Activated CD4-positive, alpha-beta T cell treated with anti-CD3 and anti-CD28 coated beads, Interleukin-2, amount 50 U/mL, for 1 hour (primary cell): ENCODE data around the gene LPAR2.
A peak's percentile ranks its signal among the peaks of the same experiment; 100 is the strongest.

Source experiments
- DNase-seq: peaks from one replicate; pipeline ENCODE4 v3.0.0-alpha.2; 2020

The LPAR2 gene

DNA sequence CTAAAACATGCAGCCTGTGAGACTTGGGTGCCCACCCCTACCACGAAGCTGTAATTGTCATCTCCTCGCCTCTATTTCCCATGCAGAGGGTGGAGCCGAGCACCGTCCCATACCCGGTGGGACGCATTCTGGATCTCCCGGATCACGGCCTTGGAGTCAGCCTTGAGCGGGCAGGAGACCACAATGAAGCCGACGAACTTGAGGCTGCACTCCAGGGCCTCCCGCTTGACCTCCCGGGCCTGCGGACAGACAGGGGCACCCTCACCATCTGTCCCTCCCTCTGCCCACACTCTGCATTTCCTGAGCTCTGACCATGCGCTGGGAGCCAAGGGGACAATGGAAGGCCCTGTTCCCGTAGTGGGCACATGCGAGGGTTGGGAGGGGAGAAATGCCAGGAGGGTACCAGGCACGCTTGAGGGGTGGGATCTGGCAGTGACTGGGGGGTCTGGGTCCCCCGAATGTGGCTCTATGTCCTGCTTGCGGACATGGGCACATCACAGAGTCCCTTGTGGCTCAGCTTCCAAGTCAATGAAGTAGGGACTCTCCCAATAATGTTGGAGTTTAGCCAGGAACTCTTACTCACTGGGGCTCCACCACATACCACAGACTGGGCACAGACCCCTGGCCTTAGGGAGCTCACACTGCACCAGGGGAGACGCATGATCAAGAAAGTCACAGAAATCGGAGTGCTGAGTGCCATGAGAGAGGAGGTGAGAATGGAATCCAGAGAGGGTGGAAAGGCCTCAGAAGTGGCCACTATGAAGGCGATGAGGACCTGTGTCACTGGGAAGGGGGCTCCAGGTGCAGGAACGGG is 24.7 kb upstream of the LPAR2 start:
- no peak for DNase-seq

DNA sequence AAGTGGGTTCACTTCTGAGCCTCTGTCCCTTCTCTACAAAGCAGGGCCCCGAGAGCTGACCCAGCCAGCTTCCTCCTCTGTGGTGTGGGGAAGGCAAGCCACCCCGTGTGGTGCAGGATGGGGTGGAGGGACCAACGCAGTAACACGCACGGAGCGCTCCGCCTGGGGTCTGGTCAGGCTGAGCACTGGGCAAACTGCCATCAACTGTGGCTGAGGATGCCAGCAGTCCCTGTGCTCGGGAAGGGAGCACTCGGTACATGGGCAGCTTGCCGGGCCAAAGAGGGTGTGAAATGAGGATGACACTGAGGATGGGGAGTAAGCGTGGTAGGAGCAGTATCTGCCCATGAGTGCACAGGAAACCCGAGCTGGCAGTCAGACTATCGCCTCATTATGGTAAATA is 23.1 kb upstream of the LPAR2 start:
- DNase-seq = no peak

DNA sequence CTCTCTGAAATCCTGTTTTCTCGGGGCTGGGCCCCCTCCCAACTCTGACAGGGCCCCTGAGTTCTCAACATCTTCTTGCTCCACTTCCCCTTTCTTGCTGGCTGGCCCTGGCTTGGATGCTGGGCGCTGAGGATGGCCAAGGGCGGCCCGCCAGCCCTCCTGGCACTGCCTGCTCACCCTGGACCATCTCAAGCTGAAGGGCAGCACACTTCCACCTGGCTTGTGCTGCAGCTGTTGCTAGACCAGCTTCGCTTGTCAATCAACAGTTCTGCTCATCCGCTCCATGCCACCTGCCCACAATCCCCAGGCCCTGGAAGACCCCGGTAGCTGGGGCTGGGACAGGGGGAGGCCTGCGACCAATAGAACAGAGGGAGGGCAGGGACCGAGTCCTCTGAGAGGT is 22.3 kb upstream of the LPAR2 start:
- no peak for DNase-seq

DNA sequence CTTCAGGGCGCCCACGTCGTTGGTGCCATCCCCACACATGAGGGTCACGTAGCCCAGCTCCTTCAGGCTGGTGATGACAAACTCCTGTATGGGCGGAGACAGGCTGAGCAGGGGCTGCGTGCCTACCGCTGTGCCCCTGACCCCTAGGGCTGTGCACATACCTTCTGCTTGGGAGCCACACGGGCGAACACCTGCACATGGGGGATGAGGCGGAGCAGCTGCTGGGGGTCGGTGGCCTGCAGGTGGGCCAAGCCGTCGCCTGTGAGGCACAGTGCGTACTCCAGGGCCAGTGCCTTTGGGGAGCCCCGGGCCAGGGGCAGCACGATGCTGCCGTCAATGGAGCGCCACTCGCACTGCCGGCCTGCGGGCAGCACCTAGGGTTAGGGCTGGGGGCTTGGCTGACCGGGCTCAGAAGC is 21.6 kb upstream of the LPAR2 start:
- no peak for DNase-seq

DNA sequence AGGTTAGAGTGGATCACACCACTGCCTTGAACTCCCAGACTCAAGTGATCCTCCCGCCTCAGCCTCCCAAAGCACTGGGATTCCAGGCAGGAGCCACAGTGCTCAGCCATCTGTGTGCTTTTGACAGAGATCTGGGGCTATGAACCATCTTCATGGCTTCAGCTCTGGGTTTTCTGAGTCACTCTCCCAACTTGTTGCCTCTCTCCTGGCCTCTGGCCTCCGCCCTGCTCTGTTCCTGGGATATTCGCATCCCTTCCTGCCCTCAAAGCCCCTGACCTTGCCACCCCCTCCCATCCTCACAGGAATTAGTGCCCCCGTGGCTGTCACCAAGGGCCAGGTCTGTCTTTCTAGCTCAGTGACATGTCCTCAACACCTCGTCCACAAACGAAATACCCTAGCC is 21.1 kb upstream of the LPAR2 start:
- no peak for DNase-seq

DNA sequence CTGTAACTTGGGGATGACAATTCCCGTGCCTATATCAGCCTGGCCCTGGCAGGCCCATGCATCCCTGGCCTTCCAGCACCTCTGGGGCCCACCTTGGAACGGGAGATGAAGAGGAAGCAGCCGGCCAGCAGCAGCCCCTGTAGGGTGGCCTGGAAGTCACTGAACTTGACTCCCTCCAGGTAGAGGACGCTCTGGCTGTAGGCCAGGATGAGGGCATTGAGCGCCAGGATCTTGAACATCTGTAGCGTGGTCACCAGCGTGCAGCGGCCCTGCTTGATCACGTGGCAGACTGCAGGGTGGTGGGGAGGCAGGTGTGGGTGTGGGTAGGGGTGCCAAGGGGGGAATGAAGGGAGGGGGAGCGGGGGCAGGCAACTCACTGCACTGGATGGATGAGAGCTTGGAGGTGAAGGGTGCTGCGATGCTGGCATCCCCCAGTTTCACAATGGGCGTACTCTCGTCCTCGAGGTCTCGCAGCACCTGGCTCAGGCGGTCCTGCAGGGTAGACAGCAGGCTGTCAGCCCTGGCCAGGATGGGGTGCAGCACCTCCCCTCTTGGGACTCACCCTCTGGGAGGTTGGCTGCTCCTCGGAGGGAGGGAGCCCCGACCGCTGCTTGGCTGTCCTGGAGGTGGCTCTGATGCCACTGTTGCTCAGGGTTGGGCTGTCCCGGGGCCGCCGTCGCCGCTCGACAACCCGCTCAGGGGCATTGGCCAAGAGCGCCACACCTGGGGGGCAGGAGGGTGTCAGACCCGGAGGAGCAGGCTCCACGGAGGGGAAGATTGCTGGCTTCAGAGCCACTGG is 19.2 kb upstream of the LPAR2 start:
- no peak for DNase-seq

DNA sequence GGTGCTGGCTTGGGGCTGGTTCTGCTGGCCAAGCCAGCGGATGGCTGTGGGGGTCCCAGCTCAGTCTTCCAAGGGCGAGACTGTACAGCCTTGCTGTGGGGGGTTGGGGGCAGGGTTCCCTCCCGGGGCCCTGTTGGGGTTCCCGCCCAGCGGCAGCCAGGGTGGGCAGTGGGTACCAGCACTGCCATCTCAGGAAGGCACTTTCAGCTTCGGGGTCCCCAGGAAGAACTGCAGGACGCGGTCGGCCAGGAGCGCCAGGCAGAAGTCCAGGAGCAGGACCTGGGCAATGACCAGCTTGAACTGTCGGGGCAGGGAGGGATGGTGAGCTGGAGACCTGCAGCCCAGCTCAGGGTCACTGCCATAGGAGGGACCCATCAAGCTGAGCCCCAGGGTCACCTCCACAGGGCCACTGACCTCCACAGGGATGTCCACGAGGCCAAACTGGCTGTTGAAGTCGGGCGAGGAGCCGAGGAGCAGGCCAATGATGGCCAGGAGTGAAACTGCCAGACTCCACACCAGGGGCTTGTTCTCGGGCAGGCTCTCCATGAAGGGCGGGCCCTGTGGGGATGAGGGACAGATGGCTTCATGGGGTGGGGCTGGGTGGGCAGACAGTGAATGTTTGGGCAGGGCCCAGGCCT is 17.3 kb upstream of the LPAR2 start:
- no peak for DNase-seq

DNA sequence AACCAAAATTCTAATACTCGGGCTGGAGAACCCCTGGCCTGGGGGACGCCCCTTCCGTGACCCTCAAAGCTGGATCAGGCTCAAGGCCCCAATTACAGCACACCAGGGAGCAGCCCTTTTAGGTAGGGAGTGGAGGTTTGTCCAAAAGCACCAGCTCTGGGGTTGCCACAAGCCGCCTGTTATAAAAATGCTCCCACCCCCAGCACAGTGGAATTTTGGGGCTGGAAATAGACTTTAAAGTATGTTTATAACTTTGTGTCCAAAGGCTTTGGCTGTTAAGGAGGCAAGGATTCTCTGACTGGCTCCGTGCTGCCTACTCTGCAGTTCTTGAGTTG is 16.0 kb upstream of the LPAR2 start:
- no peak for DNase-seq

DNA sequence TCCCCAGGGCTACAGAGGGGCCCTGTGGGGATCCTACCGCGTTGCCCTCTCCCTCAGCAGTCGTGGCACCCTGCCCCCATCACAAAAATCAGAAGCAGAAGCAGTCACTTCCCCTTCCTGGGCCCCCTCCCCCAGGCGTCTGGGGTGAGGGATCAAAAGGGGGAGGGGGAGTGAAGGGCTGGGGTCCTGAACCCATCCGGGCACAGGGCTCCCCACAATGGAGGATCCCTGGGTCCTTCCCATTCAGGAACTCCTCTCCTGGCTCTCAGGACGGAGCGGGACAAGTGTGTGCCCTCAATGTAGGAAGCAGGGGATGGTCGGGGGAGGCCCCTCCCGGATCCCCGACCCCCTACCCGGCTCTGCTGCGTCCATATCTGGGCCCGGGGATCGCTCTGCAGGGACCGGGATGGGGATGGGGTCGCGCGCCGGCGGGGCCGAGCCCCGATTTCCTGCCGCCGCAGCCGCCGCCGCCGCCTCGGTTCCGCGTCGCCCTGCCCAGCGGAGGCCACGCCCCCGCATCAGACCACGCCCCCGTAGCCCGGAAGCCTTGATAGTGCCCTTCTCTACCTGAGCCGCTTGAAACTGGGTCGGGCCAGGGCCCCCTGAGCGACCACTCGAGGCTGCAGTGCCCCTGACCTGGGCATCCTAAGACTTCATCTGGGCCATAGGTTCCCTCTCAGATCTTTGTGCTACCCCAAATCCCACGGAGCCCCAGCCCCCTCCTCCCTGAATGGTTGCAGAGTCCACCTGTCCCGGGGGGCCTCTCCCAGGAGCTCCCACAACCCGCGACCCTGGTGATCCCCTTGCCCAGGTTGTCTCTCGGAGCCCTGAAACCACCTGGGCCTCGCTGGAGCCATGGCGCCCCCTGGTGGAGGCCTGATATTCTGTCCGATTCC is 15.4 kb upstream of the LPAR2 start, which contains the start of gene GMIP:
TSS of gene GMIP (minus strand) at position 500 of the 896 bp plus-strand sequence. CDS start at position 372, 128 bp downstream.
- peak; percentile 89 for DNase-seq

DNA sequence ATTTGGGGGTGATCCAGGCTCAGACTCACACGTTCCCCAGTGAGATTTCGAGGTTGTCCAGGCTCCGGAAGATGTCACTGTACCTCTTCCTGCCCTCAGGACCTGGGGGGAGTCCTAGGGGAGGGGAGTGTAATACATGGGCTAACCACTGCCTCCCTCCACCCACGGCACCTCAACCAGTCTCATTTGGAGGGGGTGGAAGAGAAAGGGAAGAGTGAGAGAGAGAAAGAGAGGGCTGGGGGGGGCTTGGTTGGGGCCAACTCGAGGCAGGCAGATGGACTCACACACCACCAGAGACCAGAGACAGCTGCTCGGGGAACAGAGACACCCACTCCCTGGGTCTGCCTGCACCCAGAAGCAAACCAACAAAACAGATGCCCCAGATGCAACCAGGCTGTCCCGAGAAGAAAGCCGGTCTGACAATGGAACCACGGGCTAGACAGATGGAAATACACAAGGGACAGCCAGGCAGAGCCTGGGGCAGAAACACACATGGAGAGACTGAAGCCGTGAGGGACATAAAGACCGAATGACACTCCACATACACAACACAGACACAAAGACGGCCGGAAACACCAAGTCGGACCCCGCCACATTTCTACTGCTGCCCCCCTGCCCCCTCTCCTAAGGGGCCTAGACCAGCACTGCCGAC is 14.6 kb upstream of the LPAR2 start:
- DNase-seq = peak; percentile 20

DNA sequence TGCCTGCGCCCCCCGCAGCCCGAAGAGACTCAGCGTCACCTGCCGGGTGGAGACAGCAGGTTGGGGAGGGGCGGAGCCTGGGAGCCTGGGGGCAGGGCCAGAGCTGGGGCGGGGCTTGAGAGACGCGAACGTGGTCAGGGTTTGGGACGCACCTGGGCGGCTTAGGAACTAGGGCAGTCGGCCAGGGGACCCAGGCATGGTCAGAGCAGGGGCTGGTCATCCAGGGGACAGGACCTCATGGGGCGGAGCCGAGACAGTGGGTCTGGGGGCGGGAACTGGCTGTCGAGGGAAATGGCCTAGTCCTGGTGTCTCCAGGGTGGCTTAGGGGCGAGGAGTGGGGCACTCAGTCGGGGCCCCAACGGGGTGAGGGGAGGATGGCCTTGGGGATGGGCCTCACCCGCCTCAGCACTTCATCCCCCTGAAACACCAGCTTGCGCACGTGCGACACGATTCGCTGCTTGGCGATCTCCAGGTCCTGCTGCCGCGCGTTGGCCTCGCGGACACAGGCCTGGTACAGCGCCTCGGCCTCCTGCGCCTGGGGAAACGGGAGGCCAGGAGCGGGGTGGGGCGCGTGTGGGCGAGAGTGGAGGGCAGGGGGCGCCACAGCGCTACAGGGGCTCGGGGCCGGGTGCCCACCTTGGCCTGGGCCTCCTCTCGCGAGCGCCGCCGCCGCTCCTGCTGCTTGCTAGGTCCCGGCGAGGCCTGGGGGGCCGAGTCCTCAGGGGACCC is 9.7 kb upstream of the LPAR2 start:
- DNase-seq = no peak

DNA sequence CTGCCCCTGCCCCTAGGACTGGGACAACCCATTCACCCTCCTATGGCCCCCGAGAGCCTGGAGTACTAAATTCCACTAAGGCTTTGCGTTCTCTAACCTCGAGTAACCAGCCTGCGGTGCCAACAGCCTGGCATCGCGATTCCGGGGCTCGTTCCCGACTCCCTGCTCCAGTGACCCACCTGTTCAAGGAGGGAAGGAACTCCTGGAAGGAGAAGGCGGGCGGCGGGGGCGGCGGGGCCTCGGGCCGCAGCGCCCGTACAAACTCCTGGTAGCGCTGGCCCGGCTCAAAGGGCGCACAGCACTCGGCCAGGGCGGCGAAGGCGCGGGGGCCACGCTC is 9.1 kb upstream of the LPAR2 start:
- DNase-seq = no peak

DNA sequence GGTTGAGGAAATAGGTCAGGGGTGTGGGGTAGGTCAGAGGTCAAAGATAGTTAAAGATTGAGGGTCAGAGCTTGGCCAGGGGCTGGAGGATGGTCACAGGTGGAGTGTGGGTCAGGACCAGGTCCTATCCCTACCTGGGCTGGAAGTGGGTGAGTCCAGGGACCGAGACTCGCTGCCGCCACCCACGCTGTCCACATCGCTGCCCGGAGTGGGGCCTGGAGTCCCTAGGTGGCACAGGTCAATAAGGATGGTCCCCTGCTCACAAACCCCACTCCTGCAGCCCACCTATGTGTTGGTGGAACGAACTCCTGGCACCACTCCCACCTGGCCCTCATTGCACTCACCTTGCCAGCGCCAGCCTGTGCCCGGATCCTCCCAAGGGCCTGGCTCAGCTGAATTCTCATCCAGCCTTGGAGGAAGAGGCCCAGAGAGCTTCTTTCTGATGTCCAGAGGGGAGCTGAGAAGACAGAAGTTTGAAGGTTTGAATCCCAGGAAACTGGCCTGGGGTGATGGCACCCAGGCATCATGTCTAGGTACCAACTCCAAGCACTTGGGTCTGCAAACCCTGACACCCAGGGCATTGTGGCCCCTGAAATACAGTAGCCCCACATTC is 8.7 kb upstream of the LPAR2 start:
- DNase-seq = no peak

DNA sequence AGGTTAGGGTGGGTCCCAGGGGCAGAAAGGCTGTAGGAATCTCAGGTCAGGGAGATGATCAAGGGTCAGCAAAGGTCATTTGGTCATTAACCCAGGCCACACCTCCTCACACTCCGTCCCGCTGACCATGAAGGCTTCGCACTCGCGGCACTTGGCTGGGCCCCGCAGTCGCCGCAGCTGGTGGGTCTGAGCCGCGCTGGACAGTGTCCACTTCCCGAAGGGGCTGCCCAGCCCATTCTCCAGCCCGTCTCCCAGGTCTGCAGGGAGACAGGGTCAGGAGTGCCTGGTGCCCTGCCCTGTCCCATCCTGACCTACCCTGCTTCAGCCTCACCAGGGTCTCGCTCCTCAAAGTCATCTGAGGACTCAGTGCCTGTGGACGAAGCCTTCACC is 7.3 kb upstream of the LPAR2 start:
- no peak for DNase-seq

DNA sequence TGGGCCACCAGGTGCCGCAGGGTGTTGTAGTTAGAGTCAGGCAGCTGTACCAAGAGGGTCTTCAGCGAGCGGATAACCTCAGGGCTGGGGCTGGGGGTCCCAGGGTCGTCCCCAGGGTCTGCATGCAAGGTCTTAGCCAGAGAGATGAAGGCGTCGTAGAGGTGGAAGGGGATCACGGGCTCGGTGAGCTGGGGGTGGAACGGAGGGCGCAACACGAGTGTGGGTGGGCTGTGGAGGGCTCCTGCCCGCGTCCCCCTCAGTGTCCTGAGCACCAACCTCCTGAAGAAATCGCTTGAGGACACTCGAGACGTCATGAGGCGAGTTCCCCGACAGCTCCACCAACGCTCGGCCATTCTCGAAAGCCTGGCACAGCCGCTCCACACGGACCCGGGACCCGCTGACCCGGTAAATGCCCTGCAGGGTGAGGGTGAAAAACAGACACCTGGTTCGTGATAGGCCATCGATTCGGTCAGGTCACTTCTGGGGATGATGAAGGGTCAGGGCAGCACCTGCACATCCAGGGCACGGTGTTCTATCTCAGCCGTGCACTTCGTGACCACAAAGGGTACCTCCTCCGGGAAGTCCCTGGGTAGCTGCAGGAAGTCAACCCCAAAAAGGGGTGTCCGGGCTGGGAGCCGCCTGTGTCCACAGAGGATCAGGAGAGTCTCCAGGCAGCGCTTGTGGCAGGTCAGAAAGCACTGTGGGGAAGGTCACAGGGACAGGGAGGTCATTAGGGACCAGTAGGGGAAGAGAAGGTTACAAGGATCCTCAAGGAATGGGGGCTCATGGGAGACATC is 6.7 kb upstream of the LPAR2 start:
- DNase-seq = no peak

DNA sequence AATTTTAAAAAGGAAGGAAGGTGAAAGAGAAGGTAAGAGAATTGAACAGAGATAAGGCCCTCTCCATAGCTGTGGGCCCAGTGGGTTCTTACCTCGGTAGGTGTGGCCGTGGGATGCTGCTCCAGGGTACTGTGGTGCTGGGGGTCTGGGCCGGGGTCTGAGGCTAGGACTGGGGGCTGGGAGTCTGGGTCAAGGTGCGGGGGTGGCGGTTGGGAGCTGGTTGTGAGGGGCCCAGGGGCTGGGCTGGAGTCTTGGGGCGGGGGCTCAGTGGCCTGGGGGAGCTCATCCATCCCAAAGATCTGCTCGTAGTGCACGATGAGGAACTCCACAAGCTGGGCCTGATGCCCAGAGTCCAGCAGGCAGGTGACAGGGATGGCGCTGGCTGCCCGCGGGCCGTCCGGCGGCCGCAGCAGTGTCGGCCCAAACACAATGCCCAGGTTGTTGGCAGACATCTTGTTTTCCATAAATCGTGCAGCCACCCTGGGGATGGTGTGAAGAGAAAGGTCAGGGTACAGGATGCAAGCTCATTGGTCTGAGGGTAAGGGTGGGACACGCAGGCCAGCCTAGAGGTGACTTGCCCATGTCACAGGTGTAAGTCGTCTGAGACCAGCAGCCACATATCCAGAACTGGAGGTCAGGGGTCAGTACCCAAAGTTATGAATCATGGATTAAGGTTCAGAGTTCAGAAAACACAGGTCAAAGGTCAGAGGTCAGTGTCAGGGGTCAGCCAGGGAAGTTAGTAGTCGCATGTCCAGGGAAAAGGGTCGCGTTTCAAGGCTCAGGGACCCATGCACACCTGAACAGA is 5.9 kb upstream of the LPAR2 start:
- no peak for DNase-seq

DNA sequence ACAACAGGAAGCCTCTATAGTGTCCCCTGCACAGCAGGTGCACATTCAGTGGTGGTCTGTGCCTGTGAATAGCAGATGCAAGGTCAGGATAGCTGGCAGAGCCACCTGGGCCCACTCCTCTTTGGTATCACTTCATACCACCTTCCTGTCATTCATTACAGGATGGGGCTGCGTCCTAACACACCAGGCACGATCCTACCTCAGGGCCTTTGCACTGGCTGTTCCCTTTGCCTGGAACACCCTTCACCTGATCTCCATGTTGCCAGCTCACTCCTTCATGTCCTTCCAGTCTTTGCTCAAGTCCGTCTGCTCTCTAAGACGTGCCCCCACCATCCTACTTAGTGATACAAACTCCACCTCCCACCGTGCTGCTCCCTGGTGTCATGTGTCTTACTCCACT is 4.6 kb upstream of the LPAR2 start:
- DNase-seq = no peak

DNA sequence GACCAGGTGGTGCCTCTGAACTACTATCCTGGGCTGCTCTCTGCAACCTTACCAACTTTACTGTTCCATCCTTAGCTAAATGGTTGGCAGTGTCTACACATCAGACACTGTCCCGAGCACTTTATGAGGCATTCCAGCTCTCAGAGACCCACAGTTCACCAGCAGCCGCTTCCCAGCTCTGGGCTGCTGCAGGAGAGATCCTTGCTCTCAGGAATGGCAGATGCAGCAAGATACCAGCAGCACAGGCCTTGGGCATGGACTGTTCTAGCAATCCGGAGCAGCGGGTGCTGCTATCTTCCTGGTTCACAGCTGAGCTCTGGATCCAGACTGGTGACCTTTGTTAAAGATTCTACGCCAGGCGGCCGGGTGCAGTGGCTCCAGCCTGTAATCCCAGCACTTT is 3.3 kb upstream of the LPAR2 start:
- no peak for DNase-seq

DNA sequence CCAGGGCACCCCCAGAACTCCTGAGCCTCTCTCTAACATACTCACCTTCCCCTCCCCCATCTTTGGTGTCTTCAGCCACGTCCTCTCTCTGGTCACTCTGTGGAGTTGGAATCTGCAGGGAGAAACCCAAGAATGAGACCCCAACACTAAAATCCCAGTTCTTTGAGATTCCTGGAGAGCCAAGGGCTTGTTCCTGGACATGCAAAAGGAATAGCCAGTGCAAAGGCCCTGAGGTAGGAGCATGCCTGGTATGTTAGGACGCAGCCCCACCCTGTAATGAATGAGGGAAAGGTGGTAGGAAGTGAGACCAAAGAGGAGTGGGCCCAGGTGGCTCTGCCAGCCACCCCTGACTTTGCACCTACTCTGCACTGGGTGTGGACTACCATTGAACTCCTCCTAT is 2.4 kb upstream of the LPAR2 start:
- DNase-seq = no peak

DNA sequence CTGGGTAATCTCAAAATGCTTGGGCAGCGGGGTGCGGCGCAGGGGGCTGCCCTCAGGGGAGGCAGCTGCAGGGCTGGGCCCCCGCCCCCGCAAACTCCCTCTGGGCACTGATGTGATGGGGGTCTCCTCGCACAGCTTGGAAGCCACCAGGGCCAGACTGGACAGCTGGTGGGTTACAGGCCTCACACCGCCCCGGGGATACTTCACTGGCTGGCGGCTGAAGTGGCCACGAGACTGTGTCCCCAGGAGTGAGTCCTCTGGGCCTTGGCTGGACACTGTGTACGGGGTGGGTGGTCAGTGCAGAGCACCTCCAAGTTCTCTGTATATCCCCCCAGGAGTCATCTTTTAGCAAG is 2.0 kb upstream of the LPAR2 start:
- DNase-seq = no peak
